NCI-H446 treated with DMSO at 0.1 percent for 48 hours (cell line): ENCODE data around the gene TRIM61.
"Not testable (repeated sequence)": the region's sequence is repeated elsewhere in the genome, so short reads cannot be mapped to it uniquely, and the experiment has no call there.

Experiments used
- DNase-seq: peaks from one replicate; lab custom pipeline; 2025; lab: John Stamatoyannopoulos, UW

TRIM61 gene

GRCh38 chr4:164977243-164978164, at the start of gene TRIM61:
TRIM61 (minus strand) TSS chr4:164977657; CDS start chr4:164970002, 7,655 bp downstream.
- no peak for DNase-seq

GRCh38 chr4:165025782-165026181, 48.3 kb upstream of the TRIM61 start:
- not testable (repeated sequence) for DNase-seq

DNA sequence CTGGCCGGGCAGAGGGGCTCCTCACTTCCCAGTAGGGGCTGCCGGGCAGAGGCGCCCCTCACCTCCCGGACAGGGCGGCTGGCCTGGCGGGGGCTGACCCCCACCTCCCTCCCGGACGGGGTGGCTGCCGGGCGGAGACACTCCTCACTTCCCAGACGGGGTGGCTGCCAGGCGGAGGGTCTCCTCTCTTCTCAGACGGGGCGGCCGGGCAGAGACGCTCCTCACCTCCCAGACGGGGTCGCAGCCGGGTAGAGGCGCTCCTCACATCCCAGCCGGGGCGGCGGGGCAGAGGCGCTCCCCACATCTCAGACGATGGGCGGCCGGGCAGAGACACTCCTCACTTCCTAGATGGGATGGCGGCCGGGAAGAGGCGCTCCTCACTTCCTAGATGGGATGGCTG, 42.5 kb upstream of the TRIM61 start:
- DNase-seq, result not testable (repeated sequence)

DNA sequence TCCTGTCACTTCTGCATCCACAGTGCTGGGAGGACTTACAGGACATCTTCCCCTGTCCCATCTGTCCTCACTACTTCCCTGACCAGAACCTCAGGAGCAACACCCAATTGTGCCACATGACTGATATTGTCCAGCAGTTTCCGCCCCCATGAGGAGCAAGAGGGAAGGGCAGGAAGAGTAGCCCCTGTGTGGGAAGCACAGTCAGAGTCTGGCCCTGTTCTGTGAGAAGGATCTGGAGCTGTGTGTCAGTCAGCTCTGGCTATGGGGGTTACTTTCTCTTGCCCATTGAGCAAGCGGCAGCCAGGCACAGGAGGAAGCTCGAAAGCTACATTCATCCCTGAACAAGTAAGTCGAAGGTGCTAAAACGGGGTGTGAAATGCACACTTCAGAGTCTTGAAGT, 39.5 kb upstream of the TRIM61 start:
- no peak for DNase-seq

- no peak for DNase-seq
Observed at GRCh38 chr4:165013691-165014090, 36.2 kb upstream of the TRIM61 start.

GRCh38 chr4:165011403-165011802, 33.9 kb upstream of the TRIM61 start:
- DNase-seq, result no peak

- no peak for DNase-seq
Observed at GRCh38 chr4:165010991-165011390, 33.5 kb upstream of the TRIM61 start.

DNA sequence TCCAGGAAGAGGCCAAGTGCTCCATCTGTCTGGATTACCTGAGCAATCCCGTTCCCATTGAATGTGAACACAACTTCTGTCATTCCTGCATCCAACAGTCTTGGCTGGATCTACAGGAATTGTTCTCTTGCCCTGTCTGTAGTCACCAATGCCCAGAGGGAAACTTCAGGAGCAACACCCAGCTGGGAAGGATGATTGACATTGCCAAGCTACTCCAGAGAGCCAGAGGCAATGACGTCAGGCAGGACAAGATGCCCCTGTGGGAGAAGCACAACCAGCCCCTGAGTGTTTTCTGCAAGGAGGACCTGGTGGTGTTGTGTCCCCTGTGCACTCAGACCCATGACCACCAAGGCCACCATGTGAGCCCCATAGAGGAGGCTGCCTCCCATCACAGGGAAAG, 33.0 kb upstream of the TRIM61 start:
- no peak for DNase-seq

DNA sequence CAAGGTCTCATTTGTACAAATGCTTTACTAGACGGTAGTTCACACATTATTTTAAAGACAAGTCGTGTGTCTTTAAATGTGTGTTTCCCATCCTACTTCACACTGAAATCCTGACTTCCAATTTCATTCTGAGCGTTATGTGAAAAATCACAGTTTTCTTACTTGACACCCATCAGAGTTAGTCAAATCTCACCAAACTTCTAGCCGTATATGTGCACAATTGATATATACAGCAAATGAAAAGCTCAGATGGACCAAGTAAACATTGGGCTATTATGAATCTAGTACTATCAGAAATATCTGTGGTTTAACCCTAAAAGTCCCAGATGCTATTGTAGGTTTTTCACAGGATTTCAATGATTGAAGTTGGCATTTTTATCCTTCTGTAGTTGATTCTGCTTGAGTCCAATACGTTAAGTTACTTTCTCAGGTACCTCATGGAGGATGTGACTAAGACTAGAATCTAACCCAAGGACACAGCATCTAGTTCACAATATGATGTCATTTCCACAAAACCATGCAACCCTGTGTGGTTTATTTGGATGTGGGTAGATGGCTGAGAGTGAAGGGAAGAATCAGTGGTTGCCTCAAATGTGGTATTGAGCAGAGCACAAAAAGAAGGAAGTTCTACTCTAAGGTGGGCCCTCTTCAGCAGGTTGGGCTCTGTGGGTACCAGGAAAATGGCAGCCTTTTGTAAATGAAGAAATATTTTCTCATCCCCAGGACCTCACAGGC, 32.2 kb upstream of the TRIM61 start:
- no peak for DNase-seq

DNA sequence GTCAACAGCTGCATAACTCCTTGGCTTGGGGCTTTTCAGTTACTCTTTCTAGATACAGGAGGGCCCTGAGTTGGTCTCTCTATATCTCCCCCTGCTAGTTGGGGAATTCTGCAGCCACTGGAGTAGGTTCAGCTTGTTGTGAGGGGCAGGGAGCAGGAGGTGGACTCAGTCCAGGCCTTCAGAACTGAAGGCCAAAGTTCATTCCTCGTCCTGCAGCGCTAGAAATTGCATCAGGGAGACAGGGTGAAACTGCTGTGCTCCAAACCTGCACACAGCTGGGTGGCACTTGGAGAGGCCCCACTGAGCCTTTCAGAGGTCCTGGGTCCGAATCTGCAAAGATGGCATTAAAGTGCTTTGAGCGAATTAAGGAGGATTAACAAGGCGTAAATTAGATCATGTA, 29.4 kb upstream of the TRIM61 start:
- no peak for DNase-seq

DNA sequence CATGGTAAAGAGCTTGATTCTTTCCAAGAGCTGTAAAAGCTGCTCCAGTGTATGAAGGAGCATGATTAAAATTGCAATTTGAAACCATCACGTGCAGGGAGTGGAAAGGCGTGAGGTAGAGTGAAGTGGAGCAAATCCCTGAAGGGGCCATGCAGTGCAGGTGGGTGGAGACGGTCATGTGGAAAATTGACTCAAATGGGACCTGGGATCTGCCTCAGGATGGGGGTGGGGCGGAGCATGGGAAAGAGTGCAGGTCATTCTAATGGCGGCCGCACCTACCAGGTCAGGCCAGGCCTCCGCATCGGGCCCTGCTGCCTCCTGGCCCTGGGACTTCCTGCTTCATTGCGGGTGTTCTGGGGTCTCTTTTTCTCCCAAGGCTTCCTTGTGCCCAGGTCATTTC, 29.0 kb upstream of the TRIM61 start:
- DNase-seq, result no peak

GRCh38 chr4:165005352-165005925, 28.0 kb upstream of the TRIM61 start:
- no peak for DNase-seq

DNA sequence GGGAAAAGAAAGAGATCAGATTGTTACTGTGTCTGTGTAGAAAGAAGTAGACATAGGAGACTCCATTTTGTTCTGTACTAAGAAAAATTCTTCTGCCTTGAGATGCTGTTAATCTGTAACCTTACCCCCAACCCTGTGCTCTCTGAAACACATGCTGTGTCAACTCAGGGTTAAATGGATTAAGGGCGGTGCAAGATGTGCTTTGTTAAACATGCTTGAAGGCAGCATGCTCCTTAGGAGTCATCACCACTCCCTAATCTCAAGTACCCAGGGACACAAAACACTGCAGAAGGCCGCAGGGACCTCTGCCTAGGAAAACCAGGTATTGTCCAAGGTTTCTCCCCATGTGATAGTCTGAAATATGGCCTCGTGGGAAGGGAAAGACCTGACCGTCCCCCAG, 24.5 kb upstream of the TRIM61 start:
- DNase-seq, result not testable (repeated sequence)

- DNase-seq, result not testable (repeated sequence)
Observed at GRCh38 chr4:164998526-164999080, 21.1 kb upstream of the TRIM61 start.

DNA sequence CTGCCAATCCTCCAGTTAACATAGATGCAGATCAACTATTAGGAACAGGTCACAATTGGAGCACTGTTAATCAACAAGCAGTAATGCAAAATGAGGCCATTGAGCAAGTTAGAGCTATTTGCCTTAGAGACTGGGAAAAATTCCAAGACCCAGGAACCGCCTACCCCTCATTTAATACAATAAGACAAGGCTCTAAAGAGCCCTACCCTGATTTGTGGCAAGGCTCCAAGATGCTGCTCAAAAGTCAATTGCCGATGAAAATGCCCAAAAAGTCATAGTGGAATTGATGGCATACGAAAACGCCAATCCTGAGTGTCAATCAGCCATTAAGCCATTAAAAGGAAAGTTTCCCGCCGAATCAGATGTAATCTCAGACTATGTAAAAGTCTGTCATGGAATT, 20.5 kb upstream of the TRIM61 start:
- DNase-seq, result no peak

- no peak for DNase-seq
Observed at GRCh38 chr4:164997324-164997723, 19.9 kb upstream of the TRIM61 start.

DNA sequence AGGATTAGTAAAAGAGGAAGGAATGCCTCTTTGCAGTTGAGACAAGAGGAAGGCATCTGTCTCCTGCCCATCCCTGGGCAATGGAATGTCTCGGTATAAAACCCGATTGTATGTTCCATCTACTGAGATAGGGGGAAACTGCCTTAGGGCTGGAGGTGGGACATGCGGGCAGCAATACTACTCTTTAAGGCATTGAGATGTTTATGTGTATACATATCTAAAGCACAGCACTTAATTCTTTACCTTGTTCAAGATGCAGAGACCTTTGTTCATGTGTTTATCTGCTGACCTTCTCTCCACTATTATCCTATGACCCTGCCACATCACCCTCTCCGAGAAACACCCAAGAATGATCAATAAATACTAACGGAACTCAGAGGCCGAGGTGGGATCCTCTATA, 18.7 kb upstream of the TRIM61 start:
- DNase-seq, result not testable (repeated sequence)

- not testable (repeated sequence) for DNase-seq
Observed at GRCh38 chr4:164990786-164991185, 13.3 kb upstream of the TRIM61 start.

DNA sequence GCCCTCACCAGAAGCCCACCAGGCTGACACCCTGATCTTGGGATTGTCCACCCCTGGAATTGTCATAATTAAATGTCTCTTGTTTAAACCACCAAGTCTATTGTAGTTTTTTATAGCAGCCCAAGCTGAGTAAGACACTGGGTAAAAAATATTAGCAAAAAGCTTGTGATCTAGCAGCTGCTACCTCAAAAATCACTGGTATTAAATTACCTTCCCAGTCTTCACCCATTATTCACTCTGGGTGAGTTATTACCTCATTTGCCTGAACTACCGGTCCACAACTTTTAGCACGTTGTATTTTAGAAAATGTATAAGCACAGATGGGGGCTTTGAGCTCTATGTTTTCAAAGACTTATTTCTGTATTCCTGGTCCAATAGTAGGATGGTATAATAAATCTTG, 12.0 kb upstream of the TRIM61 start:
- DNase-seq, result no peak

GRCh38 chr4:164971929-164972328, 5.5 kb downstream of the TRIM61 start:
- not testable (repeated sequence) for DNase-seq

DNA sequence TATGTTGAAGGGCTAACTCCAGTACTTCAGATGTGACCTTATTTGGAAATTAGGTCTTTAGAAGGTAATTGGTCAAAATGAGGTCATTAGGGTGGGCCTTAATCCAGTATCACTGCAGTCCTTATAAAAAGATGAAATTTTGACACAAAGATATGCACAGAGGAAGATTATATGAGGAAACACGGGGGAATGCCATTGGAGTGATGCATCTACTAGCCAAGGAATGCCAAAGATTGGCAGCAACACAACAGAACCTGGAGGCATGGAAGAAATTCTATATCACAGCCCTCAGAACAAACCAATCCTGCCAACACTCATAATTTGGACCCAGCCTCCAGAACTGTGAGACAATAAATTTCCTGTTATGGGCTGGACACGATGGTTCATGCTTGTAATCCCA, 17.6 kb downstream of the TRIM61 start:
- no peak for DNase-seq

DNA sequence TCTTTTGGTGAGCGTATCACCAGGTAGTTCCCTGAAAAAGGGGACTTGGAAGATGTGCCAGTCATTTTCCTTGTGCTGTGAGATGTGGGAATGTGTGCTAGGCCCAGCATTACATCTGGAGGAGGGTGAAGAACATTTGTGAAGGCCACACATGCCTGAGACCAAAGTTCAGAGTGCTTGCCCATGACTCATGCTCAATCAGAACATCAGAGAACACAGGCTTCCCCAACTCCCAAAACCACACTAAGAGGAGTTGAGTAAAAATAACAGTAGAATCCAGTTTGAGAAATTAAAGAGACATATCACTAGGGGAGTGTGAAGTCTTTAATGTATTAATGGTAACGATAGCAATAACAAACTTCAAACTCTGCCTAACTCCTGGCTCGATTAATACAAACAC, 18.0 kb downstream of the TRIM61 start:
- DNase-seq, result not testable (repeated sequence)
